Stimulated activated CD8-positive, alpha-beta memory T cell treated with anti-CD3 and anti-CD28 coated beads, Interleukin-4, amount 100 ng/mL, for 1 hour (primary cell): ENCODE measurements around the gene PEMT.

Source experiments
- DNase-seq, 2 donors: peaks; one replicate each; pipeline ENCODE4 v3.0.0-alpha.2; 2020; ENCODE audit warnings: low read depth in 2 of 2, low spot score in 1 of 2

Gene PEMT

DNA sequence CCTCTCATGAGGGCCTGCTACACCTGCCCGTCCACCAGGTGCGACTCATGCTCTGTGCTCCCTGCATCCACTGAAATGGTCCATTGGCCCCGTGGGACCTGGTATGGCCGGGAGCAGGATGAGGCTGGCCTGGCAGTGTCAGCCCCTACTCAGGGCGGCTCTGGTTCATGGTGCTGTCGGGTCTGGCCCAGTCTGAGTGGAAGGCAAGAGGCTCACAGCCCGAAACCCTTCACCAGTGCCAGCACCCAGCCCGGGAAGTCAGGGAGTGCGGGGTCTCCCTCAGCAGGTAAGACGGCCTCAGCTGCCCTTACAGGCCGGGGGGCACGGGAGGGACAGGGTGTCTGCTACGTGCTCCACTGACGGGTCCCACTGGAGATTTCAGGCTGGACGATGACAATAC lies 54.8 kb downstream of the PEMT start:
- DNase-seq: no peak

DNA sequence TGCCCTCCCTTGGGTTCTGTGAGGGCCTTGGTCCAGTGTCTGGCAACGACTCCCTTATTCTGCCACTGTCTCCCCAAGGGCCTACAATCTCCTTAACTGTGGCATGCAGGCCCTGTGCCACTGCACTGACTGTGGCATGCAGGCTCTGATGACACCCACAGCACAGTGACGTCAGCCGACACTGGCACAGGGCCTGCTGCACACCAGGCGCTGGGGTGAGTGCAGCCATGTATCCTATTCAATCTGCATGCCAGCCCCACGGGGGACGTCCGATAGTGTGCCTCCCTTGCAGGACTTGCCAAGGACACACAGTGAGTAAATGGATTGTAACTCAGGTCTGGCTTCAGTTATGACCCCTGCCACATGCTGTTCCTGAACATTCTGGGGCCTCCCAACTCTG lies 55.6 kb downstream of the PEMT start:
- no peak for DNase-seq

DNA sequence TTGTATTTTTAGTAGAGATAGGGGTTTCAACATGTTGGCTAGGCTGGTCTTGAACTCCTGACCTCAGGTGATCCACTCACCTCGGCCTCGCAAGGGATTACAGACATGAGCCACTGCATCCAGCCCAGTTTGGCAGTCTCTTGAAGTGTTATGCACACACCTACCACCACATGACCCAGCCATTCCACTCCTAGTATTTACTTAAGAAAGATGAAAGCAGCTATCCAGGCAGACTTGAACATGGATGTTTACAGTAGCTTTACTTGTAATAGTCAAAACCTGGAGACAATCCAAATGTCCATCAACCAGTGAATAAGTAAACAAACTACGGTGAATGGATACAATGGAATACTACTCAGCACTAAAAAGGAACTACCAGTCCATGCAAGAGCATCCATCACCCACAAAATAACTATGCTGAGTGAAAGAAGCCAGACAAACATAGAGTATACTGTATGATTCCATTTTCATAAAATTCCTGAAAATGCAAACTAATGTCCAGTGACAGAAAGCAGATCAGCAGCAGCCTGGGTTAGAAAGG lies 57.5 kb downstream of the PEMT start:
- no peak for DNase-seq

DNA sequence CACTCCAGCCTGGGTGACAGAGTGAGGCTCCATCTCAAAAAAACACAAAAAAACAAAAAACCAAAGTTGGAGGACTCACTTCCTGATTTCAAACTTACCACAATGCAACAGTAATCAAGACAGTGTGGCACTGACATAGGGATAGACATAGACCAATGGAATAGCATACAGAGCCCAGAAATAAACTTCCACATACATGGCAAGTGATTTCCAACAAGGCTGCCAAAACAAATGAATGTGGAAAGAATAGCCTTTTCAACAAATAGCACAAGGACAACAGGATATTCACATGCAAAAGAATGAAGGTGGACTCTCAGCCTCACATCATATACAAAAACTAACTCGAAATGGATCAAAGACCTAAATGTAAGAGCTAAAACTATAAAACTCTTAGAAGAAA lies 58.5 kb downstream of the PEMT start:
- DNase-seq: no peak

DNA sequence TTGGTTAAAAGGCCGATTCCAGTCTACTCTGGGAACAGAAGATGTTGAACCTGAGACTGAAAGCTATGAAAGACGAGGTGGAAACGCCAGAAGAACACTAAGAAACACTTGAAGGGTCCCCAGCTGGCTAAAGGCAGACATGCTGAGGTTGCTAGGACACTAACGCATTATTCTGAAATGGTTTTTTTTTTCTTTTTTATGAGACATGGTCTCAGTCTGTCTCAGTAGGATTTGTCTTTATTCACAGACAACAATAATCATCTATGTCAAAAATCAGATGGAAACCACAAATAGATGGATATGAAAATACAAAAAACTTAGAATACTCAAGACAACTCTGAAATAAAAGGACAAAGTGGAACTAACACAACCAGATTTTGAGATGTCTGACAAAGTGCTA lies 60.4 kb downstream of the PEMT start:
- DNase-seq: no peak

DNA sequence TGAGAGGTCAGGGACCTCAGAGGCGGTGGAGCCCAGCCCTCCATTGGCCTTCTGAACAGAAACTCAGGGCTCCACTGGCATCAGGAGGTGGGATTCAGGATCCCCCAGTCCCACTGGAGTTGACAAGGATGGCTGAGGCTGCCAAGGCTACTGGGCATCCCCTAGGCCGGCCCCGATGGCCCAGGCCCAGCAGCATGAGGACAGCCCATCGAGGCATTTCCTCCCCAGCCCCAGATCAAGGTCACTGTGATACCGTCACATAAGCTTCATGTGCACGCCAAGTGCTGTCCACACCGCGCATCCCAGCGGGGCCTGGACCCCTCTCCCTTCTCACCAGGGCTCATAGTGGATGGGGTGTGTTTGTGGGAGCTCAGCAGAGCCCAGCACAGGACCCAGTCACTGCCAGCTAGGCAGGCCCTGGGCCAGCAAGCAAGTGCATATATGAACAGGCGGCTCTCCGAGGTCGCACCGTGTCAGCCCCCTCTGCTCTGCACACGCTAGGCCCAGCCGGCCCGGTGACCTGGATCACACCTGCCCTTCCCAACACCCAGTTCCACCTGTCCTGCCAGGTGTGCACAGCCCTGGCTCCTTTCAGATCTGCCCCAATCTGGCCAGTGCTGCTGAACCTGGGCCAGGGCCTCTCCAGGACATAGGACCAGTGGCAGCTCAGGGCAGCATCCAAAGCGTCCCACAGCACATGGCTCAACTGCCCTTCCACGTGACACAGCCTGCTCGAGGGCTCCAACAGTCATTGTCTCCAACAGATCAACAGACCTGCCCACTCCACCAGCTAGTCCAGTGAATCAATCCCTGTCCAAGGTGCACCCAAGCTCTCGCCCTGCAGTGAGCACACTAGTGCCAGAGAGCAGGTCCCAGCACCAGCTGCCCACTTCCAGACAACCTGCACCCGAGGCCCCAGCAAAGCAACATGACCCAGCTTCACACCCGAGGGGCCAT lies 62.5 kb downstream of the PEMT start:
- DNase-seq: no peak

DNA sequence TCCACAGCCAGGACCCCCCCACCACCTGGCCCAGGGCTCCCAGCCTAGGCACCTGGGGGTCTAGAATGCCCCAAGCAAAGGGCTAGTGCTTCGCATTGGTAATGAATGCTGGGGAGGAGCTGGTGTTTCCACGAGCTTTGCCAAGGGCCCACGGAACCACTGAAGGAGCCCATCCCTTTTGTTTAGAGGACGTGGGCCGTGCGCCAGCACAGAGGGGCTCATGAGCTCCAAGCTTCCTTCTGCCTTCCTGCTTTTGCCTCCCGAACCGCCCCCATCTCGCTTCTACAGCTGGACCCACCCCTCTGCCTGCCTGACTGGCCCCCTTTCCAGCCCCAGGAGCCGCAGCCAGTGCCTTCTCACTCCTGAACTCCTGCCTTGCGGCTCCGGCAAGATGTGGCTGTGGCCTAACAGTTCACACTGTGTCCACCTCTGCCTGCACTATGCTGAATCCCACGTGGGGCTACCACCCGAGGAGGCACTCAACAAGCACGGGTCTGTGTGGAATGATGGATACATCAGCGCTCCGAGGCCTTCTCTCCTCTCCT lies 63.5 kb downstream of the PEMT start:
- no peak for DNase-seq

DNA sequence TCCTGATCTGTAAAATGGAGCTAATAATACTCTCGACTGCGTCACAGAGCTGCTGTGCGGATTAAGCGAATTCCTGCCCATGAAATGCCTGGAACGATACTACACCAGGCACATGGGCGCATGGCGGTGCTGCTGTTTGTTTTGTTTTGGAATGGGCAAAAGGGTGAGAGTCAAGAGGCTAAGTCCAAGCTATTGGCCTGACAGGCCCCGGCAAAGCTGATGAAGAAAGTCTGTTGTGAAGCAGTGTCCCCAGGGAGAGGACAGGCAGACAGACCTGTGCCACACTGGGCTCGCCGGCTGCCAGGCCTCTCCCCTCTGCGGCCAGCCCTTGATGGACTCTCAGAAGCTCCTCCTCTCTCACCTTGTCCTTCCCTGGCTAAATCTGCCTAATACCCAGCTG lies 64.0 kb downstream of the PEMT start:
- no peak for DNase-seq

DNA sequence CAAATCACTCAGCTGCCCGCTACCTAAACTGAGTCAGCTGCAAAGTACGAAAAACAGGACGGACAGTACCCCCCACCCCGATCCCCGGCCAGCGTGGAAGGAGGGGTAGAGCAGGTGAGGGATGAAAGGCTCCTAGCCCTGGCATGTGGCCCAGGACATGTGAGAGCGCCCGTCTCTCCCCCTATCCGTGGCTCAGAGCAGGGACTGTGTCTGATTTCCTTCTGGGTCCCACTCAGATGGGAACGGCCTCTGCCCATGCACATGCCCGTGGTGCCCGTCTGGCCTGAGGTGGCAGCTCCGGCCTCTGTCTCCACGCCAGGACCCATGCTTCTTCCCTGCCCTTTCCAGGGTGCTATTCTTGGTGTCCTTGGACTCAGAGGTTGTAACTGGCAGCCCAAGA lies 65.1 kb downstream of the PEMT start:
- DNase-seq: no peak

DNA sequence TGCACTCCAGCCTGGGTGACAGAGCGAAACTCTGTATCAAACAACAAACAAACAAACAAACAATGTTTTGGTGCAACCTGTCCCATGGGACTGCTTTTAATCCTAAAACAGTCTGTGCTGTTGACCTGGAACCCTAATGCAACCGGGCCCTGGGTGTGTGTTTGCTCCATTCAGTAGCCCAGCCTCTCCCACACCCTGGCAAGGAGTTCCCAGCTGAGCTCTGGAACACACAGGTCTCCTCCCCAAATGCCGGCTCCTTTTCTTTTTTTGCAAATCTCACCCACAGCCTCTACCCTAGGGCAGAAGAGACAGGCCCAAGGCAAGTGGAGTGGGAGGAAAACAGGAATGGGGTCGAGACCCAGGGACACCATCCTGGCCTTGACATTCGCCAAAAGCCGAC lies 65.6 kb downstream of the PEMT start:
- DNase-seq: no peak

DNA sequence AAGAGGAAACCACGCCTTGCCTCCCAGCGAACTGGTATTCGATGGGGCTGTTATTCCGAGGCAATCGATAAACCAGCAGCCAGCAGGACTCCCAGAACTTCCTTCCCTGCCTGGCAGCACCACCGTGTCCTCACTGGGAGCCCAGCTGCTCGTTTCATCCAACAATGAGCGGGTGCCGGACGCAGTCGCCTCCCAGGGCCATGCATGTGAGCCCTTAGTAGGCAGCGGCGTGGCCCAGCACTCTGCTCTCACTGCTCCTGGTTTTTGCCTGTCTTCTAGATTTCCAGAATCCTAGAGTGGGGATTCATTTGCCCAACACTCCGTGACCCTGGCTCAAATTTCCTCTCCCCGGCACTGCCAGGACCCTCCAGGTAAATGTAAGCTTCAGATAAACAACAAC lies 66.2 kb downstream of the PEMT start:
- DNase-seq: no peak

DNA sequence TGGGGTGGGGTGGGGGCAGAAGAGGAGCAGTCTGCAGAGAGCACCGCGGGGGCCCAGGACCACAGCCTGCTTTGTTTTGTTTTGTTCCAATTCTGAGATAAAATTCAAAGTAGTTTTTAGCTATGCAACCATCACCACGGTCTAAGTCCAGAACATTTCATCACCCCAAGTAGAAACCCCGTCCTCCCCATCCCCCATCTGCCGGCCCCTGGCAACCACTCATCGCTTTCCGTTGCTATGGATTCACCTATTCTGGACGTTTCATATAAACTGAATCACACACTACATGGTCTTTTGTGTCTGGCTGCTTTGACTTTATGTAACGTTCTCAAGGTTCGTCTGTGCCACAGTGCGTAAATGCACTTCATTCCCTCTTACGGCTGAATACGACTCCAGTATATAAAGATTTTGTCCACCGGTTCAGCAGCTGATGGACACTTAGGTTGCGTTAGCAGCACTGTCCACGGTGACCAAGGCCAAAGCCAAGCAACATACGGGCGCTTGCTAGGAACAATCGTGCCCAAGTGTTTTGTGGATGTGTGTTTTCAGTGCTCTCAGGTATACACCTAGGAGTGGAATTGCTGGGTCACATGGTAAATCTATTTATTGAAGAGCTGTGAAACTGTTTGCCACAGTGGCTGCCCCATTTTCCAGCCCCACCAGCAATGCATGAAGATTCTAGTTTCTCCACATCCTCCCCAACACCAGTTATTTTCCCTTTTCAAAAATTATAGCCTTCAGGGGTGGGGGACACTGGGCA lies 67.6 kb downstream of the PEMT start:
- DNase-seq: no peak

DNA sequence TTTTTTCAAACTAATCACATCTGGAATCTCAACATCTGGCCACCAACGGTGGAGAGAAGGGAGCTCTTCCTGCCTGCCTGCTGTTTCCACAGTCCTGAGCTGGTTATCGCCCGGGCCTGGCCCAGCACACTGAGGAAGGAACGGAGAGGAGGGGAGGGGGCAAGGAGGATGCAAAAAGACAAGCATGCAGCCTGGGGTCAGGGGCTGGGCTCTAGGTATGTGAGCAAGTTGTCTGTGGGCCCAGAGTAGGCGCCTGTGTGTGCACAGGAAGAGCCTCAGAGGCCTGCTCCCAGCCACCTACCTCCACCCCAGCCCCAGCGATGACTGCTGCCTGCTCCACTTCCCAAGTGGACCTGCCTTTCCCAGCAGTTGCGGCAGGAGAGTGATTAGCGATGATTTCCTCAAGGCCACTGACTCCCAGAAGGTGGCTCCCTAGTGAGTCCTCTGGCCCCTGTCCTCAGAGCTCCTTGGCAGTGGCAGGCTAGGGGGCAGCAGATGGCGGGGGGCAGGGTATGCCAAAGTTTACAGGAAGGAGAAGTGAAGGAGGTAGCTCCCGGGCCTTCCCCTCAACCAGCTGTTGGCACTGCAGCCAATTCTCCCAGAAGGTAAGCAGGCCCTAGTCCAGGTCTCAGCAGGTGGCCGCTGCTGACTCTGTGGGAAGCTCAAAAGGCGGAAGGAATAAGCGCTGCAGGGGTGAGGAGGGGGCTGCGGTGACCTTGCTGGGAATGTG lies 68.3 kb downstream of the PEMT start:
- no peak for DNase-seq

DNA sequence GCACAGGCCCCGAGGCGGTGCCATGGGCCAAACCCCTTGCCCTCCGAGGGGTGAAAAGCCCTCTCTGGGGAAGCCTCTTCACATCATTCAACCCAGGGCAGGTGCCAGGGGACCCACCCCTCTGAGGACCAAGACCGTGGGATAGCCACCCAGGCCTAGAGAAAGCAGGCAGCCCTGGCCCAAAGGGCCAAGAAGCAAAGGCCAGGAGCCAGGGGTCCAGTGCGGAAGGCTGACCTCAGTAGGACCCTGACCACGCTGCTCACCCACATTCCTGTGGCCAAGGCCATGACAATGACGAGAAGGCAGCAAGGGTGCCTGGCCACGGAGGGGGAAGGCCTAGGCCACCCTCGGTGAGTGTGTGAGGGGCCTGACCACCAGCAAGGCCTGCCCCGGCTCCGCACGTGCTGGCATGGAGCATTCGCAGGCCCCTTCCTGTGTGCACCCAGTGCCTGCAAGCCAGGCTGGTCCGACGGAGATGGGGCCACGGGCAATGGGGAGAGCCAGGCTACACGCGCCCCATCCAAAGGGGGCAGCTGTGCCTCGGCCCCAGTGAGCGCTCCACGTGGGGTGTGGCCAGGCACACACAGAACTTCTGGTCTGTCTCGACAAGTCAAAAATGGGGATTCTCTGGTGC lies 70.8 kb downstream of the PEMT start:
- DNase-seq: no peak

DNA sequence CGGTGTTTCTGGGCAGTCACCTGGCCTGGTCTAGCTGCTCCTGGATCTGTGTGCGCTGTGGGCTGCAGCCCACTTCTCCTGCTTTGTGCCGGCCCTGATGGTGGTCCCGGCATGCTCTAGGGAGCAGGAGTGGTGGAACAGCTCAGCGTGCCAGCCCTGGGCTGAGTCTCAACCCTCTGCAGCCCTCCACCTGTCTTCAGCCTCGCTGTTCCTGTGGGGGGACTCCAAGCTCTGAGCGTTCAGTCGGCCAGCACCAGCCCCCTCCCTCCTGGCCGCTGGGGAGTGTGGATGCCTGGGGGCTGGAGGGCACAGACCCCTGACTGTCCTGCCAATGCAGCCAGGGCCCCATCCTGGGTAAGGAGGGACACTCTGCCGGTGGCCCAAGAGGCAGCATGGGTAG lies 71.6 kb downstream of the PEMT start:
- DNase-seq: no peak

DNA sequence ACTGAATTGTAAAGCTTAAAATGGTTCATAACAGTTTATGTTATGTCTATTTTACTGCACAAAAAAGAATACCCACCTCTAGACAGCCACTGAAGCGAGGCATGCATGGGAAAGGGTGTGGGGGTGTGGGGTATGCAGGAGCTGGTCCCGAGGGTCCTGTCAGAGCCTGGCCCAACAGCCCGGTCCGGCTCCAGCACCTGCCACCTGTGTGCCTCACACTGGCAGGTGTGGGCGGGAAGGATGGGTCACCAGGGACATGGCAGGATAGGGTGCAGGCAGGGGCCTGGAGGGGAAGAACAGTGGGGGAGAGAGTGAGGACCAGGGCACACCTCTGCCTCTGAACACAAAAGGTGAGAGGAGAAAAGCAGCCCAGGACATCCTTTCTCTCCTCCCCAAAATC lies 72.6 kb downstream of the PEMT start:
- DNase-seq: no peak

DNA sequence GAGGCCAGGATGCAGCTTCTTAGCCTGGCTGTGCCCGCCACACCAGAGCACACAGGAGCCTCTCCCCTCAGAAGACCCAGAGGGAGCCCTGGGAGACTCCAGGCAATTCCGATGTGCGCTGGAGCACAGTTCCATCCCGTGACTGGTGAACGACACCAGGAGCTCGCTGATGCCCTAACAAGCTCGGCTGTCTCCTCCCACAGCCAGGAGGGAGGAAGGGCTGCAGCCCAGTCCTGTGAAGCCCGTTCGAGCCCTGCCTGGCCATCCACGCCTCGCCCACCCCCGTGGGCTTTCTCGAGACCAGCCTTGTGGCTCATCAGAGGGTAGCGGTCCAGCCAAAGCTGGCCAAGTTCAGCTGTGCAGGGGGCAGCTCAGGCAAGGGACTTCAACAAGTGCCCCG lies 73.5 kb downstream of the PEMT start:
- DNase-seq: no peak

DNA sequence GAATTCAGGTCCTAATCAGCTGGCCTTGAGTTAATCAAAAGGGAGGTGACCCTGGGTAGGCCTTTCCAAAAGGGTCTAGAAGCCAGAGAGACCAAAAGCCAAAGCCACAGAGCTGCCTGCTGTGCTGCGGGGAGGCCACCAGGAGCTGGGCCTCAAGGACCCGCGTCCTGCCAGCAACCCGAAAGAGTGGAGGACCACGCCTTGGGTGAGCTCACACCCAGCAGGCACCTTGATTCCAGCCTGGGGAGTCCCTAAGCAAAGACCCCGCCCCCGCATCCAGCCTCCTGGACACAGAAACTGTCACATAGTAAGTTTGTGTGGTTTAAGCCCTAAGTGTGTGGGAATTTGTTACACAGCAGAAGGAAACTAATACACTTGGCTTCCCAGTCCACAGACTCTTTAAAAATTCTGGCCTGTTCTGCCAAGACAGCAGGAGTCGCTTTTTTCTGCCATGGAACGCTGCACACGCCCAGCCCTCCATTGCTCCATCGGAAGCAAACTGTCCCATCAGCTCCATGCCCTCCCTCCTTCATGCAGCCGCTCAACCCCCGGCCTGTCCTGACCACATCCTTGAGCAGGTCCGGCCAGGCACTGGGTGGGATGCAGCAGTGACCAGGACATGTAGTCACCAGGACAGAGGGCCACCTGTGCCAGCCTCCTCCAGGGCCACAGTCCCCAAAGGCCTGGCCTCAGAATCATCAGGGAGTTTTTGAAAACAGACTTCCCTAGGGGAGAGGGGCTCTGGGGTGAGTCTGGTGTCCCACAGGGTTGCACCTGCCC lies 74.4 kb downstream of the PEMT start:
- DNase-seq: no peak

DNA sequence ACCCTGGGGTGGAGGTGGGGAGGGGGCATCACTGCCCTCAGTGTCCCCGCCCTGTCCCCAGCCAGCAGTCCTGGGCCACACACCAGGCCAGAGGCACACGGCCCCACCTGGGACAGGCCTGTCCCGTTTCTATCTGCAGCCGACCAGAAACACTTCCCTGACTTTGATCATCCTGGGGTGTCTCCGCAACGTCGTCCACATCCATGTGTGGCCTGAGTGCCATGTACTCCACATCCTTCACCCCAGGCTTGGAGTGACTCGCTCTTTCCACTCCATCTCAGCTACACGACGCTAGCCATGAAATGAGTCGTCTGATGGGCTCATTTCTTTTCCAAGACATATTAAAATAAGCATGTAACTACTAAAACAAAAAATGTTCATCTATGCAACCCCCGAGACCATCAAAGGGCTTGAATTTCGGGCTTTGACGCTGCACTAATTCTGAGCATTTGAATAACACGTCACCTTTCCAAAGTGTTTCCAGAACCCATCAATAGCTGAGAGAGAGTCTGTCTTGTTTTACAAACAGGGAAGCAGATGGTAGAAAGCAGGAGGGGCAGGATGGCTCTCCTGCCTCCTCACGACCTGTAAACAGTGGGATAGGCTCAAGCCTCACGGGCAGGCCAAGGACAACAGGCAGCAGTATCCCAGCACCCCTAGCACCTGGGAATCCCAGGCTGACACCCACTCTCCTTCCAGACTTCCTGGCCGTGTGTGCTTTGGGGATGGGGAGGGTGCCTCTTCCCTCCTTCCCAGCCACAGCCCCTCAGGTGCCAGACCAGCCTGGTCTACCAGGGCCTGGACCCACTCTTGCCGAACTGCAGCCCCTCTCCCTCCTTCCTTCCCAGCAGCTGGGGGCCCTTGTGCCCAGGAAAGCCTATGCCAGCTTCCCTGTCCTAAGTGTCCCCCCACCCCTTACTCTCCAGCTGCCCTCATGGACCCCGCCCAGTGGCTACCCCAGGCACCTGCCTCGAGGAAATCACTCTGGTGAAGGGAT lies 75.3 kb downstream of the PEMT start:
- DNase-seq: no peak
